Bronchial smooth muscle cell (primary cell): ENCODE measurements around the gene RELCH. TPM values are rescaled to one million over a fixed set of nuclear protein-coding genes. Genes with fewer than 3 reads are reported as not detected.

Source experiments
- total RNA-seq: library from RNA; depleted of rRNA; stranded (reverse); fragments of >200 nt; gene quantifications from 2 replicates; pipeline ENCODE4 v1.2.1, GENCODE V29; 2014

Gene RELCH, protein sequence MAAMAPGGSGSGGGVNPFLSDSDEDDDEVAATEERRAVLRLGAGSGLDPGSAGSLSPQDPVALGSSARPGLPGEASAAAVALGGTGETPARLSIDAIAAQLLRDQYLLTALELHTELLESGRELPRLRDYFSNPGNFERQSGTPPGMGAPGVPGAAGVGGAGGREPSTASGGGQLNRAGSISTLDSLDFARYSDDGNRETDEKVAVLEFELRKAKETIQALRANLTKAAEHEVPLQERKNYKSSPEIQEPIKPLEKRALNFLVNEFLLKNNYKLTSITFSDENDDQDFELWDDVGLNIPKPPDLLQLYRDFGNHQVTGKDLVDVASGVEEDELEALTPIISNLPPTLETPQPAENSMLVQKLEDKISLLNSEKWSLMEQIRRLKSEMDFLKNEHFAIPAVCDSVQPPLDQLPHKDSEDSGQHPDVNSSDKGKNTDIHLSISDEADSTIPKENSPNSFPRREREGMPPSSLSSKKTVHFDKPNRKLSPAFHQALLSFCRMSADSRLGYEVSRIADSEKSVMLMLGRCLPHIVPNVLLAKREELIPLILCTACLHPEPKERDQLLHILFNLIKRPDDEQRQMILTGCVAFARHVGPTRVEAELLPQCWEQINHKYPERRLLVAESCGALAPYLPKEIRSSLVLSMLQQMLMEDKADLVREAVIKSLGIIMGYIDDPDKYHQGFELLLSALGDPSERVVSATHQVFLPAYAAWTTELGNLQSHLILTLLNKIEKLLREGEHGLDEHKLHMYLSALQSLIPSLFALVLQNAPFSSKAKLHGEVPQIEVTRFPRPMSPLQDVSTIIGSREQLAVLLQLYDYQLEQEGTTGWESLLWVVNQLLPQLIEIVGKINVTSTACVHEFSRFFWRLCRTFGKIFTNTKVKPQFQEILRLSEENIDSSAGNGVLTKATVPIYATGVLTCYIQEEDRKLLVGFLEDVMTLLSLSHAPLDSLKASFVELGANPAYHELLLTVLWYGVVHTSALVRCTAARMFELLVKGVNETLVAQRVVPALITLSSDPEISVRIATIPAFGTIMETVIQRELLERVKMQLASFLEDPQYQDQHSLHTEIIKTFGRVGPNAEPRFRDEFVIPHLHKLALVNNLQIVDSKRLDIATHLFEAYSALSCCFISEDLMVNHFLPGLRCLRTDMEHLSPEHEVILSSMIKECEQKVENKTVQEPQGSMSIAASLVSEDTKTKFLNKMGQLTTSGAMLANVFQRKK
- total RNA-seq = 23.2 and 29.1 TPM in 2 replicates

DNA sequence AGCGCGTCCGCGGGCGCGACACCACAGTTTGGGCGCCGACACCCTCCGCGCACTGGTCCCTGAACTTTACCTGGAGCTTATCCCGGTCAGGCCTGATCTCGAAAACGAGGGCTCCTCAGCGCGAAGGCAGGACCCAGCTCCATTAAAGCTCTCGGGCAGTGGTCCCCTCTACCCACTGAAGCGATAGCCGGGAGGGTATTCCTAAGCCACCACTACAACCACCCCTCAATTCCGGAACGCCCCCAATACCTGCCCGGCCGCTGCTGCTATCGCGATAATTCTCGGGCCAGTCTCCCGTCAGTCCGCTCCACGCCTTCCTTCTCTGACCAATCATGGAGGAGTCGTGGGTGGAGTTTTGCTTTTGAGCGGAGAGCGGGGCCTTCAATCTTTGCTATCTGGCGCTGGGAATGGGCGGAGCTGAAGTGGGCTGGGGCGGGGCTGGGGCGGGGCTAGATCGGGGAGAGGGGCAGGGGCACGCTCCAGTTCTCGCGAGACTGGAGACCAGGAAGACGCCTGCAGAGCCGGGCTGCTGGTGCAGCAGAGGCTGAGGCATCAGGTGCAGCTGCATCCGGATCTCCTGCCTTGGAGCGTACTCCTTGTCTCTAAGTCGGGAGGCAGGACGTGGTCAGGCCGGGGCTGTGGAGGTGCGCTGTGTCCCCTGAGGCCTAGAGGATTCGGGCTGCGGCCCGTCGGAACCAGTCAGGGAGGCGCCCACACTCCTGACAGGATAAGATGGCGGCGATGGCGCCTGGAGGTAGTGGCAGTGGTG lies at the start of gene RELCH, which contains the start of gene PIGN:
TSS of gene RELCH (plus strand) at position 482 of the 769 bp plus-strand sequence. CDS start at position 733, 251 bp downstream.
TSS of gene PIGN (minus strand) at position 283 of the 769 bp plus-strand sequence. CDS start 25,703 bp downstream, outside the sequence.

DNA sequence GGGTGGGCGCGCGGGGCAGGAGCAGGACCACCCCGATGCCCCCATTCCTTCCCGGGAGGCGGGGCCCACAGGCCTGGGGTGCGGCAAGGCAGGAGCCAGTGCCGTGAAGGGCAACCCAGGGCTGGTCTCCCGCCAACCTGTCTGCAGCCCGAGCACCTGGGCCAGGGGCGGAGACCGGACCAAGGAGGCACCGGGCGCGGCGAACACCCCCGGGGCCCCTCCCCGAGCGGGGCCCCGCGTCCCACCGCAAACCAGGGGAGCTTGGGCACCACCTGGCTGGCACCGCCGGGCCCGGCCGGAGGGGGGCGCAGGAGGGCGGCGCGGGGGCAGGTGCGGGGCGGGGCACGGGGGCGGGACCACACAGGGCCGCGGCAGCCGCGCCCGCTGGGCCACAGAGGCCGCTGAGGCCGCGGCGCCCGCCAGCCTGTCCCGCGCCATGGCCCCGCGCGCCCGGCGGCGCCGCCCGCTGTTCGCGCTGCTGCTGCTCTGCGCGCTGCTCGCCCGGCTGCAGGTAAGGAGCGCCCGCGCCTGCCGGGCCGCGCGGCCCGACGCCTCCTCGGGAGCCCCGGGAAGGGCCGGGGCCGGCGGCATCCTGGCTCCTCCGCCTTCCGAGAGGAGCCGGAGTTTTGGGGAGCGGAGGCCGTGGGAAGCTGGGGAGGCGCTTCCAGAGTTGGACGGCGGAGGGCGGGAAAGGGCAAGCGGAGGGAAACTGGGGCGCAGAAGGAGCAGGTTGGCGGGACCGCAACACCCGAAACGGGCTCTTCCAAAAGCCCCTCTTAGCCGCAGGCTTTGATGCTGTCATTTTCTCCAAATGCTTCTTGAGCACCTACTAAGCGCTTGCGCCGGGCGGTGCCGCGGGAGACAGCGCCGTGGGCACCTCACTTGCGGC lies 138.1 kb downstream of the RELCH start, which contains the start of gene TNFRSF11A:
TSS of gene TNFRSF11A (plus strand) at position 394 of the 889 bp plus-strand sequence. CDS start at position 437, 43 bp downstream.

Other genes starting within 250 kb of the RELCH start
- 36.1 and 46.6 TPM in 2 replicates for gene PIGN, start 199 bp upstream of the RELCH start, total RNA-seq
- 0.09 and 0.16 TPM in 2 replicates for gene TNFRSF11A, start 138.1 kb downstream of the RELCH start, total RNA-seq